Cardiac fibroblast (primary cell): ENCODE data around the gene MLF2.

Source experiments
- DNase-seq, 2 donors: peaks; one replicate each; pipeline versions ENCODE4 v3.0.0 to v3.0.0-alpha.2; 2010; ENCODE audit warnings: low read depth in 2 of 2
- H3K4me3 ChIP-seq, 2 donors: replicated peaks in 1 of 2; 1 replicate in 1 of 2; 2 replicates in 1 of 2; pipeline ENCODE4 v1.5.1; 2011; ENCODE audit warnings: low read depth in 2 of 2, low read length in 2 of 2, mild to moderate bottlenecking in 2 of 2, moderate library complexity in 1 of 2
- CTCF ChIP-seq: IDR thresholded peaks from one replicate; pipeline ENCODE4 v1.5.1; 2011; ENCODE audit warnings: low read depth, mild to moderate bottlenecking, low read length, inconsistent platforms

Gene MLF2

GRCh38 chr12:6753772-6754356, 923 bp upstream of the MLF2 start:
- TF ChIP-seq CTCF: peak; percentile 96
- DNase-seq: no peak
- no peak overlapping the region for H3K4me3 ChIP-seq

- peak overlapping the region; percentile 84 to 94 for H3K4me3 ChIP-seq
- peak; percentile 53 for TF ChIP-seq CTCF
- peak; percentile 54 to 63 for DNase-seq
These were observed 597 bp downstream of the MLF2 start for GRCh38 chr12:6752167-6752920.

GRCh38 chr12:6751767-6752166, 1.2 kb downstream of the MLF2 start:
- H3K4me3 ChIP-seq: peak overlapping the region; percentile 84 to 94
- no peak for TF ChIP-seq CTCF
- DNase-seq: no peak

GRCh38 chr12:6750506-6750905, 2.4 kb downstream of the MLF2 start:
- TF ChIP-seq CTCF: no peak
- H3K4me3 ChIP-seq: no peak overlapping the region
- DNase-seq: no peak

GRCh38 chr12:6748761-6749160, 4.2 kb downstream of the MLF2 start:
- TF ChIP-seq CTCF: no peak
- DNase-seq: no peak

GRCh38 chr12:6747216-6747615, 5.7 kb downstream of the MLF2 start:
- no peak for DNase-seq
- TF ChIP-seq CTCF: no peak
- H3K4me3 ChIP-seq: no peak overlapping the region

More at GRCh38 chr12:6748761-6749160, 4.2 kb downstream of the MLF2 start:
- H3K4me3 ChIP-seq: no peak overlapping the region
